Inferior parietal cortex (tissue), 1 donor: ENCODE results near the gene AP1S3.
A peak's percentile ranks its signal among the peaks of the same experiment; 100 is the strongest.
"Not testable (repeated sequence)": the region's sequence is repeated elsewhere in the genome, so short reads cannot be mapped to it uniquely, and the experiment has no call there.

Experiments
- DNase-seq: peaks from one replicate; pipeline ENCODE4 v3.0.0-alpha.2; 2016; ENCODE audit errors: extremely low spot score

The AP1S3 gene

GRCh38 chr2:223837287-223838061 lies at the start of gene AP1S3:
Gene AP1S3, minus strand, starts transcription at chr2:223837582. Its CDS starts 132 bp downstream, at chr2:223837450.
- DNase-seq, result no peak

DNA sequence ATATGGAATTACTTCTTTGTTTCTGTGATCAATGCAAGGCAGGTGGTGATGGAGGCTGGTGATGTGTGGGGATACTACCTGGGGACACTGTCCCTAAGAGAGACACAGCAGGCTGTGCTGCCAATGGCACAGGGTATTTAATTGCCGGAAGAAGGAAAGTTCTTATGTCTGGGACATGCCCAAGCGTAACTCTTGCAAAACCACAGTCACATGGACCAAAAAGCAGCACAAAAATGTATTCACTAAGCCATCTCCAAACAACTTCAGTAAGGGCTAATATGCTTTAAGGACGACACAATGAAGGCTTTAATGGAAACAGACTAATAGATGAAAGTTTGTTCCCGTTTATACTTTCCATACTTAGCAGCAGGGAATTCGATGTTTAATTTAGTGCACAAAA lies 49.7 kb upstream of the AP1S3 start:
- no peak for DNase-seq

- no peak for DNase-seq
Measured at GRCh38 chr2:223886726-223887125, 49.3 kb upstream of the AP1S3 start.

DNA sequence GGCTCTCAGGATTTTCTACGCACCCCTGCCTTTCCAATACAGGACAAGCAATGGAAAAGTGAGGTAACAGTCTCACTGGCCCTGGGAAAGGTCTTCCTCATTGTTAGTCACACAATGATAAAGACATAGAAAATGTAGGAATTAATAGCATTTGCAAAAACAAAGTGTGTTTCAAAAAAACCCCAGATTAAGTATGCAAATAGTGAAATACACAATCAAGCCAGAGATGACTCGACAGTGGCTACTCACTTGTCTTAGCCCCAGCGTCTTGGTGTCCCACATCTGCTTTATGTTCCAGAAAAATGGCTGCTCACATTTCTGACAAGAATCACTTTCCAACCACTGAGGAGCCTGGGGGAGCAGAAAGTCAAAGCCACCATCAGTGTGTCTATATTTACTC lies 47.0 kb upstream of the AP1S3 start:
- DNase-seq, result no peak

DNA sequence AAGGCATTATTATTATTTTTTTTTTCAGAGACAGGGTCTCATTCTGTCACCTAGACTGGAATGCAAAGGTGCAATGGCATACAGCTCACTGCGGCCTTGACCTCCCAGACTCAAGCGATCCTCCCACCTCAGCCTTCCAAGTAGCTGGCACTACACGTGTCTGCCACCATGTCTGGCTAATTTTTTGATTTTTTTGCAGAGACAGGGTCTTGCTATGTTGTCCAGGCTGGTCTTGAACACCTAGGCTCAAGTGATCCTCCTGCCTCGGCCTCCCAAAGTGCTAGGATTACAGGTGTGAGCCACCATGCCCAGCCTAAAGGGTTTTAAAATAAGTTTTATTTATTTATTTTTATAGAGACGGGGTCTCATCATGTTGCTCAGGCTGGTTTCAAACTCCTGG lies 45.3 kb upstream of the AP1S3 start:
- no peak for DNase-seq

DNA sequence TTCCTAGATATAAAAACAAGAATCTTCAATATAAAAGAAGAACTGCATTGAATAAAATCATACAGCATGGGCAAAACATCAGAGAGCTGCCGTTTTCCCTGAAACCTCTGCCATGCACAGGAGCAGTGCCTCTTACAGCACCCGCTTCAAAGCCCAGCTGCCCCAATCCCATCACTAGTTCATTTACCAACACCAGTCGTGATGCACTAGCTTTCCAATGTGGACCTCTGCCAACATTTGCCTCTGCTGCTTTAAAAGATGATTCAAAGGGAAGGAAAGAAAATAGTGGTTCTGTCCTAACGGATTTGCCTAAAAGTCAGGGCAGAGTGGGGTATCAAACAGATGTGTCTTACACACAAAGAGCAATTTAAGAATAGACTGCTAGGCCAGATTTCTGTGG lies 43.4 kb upstream of the AP1S3 start:
- peak; percentile 33 for DNase-seq

- no peak for DNase-seq
Measured at GRCh38 chr2:223877721-223878410, 40.5 kb upstream of the AP1S3 start.

DNA sequence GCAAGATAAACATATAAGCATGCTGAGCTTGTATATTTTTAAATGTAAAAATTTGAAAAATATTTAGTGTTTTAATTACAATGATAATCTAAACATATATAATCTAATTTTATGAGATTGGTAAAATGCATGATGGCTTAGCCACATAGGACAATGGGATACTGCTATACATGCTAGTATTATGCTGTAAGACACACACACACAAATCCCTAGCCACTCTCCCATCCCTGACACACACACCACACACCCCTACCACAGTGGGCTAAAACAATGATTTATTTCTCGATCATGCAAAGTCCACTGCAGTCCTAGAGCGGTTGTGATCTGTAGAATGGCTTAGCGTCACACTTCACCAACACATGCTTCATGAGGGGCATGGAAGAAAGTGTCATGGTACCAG lies 36.3 kb upstream of the AP1S3 start:
- no peak for DNase-seq

DNA sequence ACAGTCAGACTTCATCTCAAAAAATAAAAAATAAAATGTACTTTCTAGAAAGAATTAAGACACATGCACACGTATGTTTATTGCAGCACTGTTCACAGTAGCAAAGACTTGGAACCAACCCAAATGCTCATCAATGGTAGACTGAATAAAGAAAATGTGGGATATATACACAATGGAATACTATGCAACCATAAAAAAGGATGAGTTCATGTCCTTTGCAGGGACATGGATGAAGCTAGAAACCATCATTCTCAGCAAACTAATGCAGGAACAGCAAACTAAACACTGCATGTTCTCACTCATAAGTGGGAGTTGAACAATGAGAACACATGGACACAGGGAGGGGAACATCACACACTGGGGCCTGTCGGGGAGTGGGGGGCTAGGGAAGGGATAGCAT lies 35.4 kb upstream of the AP1S3 start:
- not testable (repeated sequence) for DNase-seq

GRCh38 chr2:223871661-223872060 lies 34.3 kb upstream of the AP1S3 start:
- DNase-seq, result not testable (repeated sequence)

- no peak for DNase-seq
Measured at GRCh38 chr2:223870840-223871611, 33.6 kb upstream of the AP1S3 start.

GRCh38 chr2:223868005-223868404 lies 30.6 kb upstream of the AP1S3 start:
- DNase-seq, result no peak

- DNase-seq, result no peak
Measured at GRCh38 chr2:223865907-223866508, 28.6 kb upstream of the AP1S3 start.

- no peak for DNase-seq
Measured at GRCh38 chr2:223865124-223865523, 27.7 kb upstream of the AP1S3 start.

DNA sequence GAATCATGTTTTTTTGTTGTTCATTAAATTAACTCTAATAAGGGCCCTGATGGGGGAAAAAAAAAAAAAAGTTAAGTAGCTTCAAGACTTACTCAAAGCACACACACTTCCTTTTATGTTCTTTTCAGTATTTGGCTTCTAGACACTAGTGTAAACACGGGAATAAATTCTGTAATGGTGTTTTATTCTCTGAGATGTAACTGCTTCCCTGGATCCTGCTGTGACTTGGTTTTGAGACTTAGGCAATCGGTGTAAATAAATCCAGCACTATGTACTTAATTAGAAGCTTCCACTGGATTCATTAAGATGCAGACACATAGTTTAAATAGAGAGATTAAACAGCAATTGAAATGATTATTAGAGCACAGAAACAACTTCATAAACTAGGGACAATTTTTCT lies 26.1 kb upstream of the AP1S3 start:
- no peak for DNase-seq

DNA sequence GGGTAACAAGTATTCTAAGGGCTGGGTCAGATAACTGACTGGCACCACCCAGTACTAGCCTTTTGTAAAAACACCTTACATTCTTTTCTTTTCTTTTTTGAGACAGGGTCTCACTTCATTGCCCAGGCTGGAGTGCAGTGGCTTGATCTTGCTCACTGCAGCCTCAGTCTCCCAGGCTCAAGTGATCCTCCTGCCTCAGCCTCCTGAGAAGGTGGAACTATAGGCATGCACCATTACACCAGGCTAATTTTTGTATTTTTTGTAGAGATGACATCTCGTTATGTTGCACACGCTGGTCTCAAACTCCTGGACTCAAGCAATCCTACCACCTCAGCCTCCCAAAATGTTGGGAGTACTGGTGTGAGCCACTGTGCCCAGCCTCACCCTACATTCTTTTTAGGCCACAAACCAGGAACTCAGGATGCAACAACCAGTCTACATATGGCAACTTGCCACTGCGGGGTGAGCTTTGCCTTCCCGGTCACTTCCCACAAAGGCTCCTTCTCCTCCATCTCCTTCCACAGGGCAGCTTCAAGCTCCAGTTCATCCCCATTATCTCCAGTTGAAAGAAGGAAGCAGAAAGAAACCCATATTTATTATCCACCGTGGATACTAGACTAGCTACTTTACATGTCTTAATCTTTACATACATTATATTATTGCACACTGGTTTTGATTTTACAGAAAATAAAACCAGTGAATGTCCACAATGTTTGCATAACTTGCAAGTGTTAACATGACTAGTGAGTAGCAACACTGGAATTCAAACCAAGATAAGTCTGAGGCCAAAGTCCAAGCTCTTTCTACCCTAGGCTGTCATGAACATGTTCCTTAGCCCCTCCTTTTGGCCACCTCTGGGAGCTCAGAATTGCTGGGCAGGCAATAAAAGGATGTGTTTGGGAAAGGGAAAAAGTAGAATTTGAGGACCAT lies 23.7 kb upstream of the AP1S3 start:
- no peak for DNase-seq

- no peak for DNase-seq
Measured at GRCh38 chr2:223859070-223859469, 21.7 kb upstream of the AP1S3 start.

GRCh38 chr2:223856584-223856983 lies 19.2 kb upstream of the AP1S3 start:
- no peak for DNase-seq

DNA sequence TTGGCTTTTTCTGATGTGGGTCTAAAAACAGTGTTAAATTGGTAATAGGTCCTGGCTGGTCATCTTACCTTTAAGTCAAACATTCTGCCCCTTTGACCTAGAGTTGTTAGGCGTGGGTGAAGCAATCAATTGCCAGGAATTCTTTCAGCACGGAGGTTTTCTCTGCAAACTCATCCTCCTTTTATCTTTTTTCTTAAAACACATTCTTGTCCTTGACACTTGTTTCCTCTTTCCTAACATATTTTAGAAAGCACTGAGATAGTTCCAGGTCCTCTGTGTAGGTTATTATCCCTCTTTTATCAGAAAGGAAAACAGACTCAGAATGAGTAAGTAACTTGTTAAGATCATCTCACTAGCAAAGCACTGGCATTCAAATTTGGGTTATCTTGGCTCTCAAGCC lies 18.6 kb upstream of the AP1S3 start:
- no peak for DNase-seq

DNA sequence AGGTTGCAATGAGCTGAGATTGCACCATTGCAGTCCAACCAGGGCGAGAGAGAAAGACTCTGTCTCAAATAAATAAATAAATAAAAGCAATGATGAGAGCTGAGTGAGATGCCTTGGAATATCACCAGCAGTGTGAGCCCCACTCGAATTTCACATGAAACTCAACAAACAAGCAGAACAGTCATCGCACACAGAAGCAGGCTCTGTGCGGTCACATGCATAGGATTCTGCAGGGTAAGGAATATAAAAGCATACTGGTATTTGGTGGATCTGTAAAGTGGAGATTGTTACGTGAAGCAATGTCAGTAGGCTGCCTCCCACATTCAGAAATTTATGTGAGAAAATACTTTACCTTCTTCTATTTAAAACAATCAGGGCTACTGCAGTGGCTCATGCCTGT lies 18.0 kb upstream of the AP1S3 start:
- DNase-seq, result no peak

GRCh38 chr2:223854741-223855140 lies 17.4 kb upstream of the AP1S3 start:
- no peak for DNase-seq
